T-helper 1 cell treated with Interleukin-12 subunit alpha and Interleukin-12 subunit beta and Interleukin-4 antibody, amounts not matched to agents 30 ng/mL and 1 ng/mL, for 36 hours (primary cell): ENCODE data around the gene TOP1. TPM values are rescaled to one million over a fixed set of nuclear protein-coding genes. Genes with fewer than 3 reads are reported as not detected.

Experiments used
- intact Hi-C: fragments of 100-400 bp; cut with micrococcal nuclease; formaldehyde crosslinking; loops from one replicate; pipeline ENCODE4 v1.15.1; 2024
- total RNA-seq: library from RNA; stranded (reverse); gene quantifications from 2 replicates; pipeline ENCODE4 v1.2.3, GENCODE V29; 2022

The TOP1 gene
- total RNA-seq, 1 donor from 2014 or later = 98.4 TPM

DNA sequence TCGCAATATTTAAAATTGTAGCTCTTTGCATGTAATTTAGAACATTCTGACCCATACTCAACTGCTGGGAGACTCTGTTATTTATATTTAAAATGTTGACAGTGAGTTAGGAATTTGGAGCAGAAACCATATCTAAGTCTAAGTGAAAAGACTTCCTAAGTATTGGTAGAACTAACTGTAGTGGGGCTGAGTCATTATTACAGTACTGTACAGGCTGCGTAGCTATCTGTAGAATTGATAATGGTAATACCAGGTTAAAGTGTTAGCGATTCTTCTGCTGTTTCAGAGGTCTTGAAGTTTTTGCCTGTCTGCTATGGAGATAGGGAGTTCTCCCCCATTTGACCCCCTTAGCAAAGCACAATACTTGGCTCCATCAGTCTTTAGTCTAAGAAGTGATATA, 3.6 kb downstream of the TOP1 start:
- intact Hi-C loops = no loop called here

DNA sequence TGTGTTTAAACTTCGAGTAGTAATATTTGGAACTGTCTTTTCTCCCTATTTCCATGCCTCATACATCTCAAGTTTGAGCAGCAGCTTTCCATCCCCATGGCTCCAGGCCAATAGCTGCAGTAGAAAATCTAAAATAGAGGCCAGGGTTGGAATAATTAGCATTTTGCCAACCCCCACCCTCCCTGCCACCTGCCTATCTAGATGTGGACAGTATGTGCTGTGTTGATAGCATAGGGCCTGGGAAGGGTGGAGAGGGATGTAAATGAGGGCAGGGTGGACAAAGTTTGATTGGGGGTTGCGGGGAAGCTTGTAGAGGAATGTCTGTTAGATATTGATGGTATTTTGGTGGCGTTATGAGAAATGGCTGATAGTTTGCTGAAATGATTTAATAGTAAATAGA, 5.6 kb downstream of the TOP1 start:
- intact Hi-C loops = no loop called here

DNA sequence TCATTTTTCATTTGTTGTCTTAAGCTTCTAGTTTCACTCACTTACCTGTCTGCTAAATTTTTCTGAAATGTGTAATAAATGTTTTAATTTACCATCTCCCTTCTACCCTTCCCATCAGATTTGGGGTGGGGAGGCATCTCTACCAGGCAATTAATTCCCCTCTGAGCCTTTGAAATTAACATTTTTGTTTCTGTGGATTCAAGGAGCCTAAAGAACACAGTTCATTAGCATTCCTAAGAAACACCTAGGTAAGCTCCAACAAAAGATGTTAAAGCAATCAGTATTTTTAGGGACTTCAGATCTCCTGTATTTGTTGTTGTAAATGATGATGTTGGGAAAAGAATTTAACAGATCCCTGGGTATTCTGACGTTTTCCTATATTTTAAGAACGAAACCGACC, 6.6 kb downstream of the TOP1 start:
- intact Hi-C loops = no loop called here

DNA sequence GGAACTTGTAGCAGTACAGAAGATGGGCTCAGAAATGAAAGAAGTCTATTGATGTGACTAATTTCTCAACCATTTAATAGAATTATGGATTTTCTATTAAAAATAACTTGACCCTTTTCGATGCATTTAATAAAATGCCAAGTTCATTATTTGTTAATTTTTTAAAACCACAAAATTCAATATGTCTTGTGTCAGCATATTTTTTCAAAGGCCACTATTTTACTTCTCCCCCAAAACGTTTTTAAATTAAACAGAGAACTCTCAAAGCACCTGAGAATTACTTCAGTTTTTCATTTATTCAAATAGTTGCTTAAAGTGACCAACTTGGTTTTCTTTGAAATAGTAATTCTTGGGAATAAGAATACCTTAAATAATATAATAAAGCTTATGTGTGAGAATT, 8.6 kb downstream of the TOP1 start:
- intact Hi-C loops = no loop called here

DNA sequence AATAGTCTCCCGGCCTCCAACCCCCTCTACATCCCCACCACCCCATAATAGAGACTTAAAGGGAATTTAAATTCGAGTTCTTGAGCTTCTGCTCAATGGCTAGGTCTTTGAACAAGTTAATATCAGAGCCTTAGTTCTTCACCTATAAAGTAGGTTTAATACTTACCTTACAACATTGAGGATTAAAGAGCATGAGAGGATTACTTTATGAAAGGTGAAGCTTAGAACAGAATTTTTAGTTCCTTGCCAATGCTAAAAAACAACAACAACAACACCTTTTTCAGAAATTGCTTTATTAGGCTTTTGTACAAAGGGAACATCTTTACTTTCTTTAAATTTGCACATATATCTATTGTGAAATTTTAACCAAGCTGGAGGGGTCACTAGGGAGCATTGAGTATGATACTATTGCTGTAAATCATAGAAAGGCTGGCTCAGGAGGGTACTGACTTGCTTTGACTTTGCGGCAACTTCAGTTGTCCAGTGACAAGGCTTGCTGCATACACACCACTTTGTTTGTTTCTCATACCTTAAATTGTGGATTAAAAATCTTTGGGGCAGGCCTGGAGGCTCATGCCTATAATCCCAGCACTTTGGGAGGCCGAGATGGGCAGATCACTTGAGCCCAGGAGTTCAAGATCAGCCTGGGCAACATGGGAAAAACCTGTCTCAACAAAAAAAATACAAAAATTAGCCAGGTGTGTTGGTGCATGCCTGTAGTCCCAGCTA, 9.7 kb downstream of the TOP1 start:
- intact Hi-C loops = no loop called here

DNA sequence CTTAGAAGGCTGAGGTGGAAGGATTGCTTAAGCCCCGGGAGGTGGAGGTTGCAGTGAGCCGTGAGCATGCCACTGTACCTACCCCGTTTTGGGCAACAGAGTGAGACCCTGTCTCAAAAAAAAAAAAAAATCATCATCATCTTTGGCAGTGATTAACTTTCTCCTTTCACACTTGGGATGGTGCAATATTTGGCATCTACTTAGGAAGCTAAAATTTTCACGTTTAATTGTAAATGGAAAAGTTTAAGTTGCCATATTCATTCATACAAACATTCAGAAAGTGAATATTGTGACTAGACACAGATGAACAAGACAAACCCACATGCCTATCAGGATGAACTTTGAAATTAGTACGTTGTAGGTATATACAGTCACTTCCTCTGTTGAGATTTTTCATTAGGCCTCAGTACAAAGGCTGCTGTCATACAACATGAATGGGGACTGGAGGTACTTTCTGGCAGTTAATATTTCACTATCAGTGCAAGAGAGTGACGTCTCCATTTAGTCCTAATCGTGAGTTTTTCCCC, 10.3 kb downstream of the TOP1 start:
- intact Hi-C loops = no loop called here

DNA sequence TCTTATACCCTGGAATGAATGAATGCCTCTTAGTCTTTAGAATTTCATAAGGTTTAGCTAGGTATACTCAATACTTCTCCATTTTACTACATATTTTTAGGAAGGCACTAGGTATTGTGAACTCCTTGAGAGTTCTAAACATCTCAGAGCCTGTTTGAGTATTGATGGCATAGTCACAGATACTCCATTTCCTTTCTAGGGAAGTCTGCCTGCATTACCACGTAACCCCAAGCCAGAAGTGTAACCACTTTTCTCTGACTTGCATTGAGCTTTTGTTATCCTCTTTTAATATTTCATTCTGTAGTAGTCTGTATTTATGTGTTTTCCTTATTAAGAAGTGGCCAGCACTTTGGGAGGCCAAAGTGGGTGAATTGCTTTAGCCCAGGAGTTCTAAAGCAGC, 12.2 kb downstream of the TOP1 start:
- intact Hi-C loops = loop anchor here (1.0 to 10.0 kb wide), 3 partner anchors 7 to 574 kb away; partner anchors contain the start of gene CHD6

DNA sequence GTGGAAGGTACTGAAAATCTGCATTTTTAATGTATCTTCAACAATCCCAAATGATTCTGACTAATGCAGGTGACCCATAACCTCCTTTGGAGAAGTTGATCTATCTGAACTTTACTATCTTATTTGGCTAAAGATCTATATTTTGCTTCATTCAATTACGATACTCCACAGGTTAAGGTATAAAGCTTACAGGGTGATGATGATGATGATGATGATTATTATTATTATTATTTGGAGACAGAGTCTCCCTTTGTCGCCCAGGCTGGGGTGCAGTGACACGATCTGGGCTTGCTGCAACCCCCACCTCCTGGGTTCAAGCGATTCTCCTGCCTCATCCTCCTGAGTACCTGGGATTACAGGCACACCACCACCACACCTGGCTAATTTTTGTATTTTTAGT, 13.1 kb downstream of the TOP1 start:
- intact Hi-C loops = loop anchor here (1.0 to 10.0 kb wide), 2 partner anchors 11 to 573 kb away; partner anchors contain the start of gene CHD6

DNA sequence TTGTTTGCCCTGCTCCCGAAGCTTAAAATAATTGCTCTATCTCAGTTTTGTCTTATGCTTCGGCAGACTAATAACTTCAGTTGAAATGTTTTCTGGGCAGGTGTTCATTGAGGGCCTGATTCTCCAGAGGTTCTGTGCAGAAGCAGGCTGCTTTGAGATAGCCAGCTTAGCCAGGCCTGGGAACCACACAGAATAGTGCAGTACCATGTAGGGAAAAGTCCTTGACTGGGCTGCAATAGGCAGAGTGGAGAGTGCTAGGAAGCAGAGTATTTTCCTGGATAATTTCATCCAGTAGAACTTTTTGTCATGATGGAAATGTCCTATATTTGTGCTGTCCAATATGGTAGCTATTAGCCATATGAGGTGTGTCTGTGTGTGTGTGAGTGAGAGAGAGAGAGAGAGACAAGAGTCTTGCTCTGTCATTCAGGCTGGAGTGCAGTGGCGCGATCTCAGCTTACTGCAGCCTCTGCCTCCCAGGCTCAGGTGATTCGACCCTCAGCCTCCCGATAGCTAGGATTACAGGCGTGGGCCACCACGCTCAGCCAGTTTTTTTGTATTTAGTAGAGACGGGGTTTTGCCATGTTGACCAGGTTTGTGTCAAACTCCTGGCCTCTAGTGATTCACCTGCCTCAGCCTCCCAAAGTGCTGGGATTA, 15.9 kb downstream of the TOP1 start:
- intact Hi-C loops = loop anchor here (5.0 to 10.0 kb wide), 2 partner anchors 273 to 570 kb away; partner anchors contain the start of genes CHD6 and ZHX3

DNA sequence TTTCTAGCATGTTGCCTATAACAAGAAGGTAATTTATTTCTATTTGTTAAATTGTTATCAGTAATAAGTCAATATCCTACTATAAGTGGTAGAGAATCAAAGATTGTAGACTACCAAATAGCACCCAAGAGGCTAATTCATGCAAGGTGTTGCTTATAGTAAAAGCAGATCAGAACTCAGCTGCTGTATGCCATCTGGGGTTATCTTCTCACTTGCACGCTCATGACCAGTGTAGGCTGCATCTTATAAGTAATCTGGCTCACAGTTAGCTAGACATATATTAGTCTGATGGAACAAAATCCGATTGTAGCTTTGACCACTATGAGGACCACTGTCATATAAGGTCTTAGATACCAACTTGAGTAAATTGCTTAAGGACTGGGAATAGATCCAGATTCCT, 17.0 kb downstream of the TOP1 start:
- intact Hi-C loops = loop anchor here (5.0 to 10.0 kb wide), 2 partner anchors 272 to 569 kb away; partner anchors contain the start of genes CHD6 and ZHX3

DNA sequence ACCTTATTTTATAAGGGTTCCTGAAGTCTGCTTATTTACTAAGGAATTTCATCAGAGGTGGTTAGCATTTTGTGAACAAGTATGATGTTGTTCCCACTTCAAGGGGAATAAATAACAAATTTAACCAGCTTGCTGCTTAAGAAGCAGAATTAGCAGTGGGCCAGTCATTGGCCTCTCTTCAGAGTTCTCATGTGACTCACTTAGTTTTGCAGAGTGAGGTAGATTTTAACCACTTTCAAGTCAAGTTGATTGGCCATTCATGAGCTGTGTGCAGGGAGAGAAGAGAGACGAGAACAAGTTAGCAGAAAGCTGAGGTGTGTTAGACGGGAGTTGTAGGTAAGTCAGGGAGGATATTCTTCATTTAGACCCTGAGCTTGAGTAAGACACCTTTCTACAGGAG, 18.1 kb downstream of the TOP1 start:
- intact Hi-C loops = loop anchor here (5.0 to 10.0 kb wide), 2 partner anchors 271 to 568 kb away; partner anchors contain the start of genes CHD6 and ZHX3

DNA sequence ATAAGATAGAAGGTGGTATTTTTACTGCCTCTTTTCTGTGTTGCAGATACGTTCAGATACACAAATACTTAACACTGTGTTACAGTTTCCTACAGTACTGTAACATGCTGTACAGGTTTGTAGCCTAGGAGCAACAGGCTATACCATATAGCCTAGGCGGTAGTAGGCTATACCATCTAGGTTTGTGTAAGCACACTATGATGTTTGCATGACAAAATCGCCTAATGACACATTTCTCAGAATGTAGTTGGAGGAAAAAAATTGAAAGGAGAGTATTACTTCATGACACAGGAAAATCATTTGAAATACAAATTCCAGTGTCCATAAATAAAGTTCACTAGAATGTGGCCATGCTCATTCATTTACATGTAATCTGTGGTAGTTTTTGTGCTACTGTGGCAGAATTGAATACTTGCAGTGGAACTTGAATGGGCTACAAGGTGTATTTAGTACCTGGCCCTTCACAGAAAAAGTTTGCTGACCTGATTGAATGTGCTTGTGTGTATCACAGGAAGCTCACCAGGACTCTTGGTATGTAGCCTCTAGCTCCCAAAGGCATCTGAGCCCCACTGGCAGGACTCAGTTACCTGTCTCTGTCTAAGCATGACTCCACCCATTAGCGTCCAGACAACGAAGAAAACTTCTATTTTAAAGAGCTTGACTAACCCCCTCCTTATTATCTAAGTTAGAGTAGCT, 18.8 kb downstream of the TOP1 start:
- intact Hi-C loops = loop anchor here (5.0 to 10.0 kb wide), 2 partner anchors 270 to 567 kb away; partner anchors contain the start of genes CHD6 and ZHX3

DNA sequence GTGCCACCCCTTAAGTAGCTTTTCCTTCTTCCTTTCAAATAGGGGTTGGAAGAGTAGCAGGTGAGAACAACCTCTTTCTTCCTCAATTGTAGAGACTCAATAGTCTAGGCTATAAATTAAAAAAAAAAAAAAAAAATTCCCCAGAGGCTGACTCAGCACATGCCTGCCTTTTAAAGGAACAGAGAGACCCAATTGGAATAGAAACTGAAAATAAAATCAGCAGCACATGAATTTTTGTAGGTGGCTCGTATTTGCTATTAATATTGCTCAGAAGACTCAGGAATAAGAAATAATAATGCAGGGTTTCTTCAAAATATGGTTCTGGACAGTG, 19.3 kb downstream of the TOP1 start:
- intact Hi-C loops = loop anchor here (1.0 to 10.0 kb wide), 12 partner anchors 8 to 645 kb away; partner anchors contain the start of genes CHD6, LPIN3, TOP1 and ZHX3

DNA sequence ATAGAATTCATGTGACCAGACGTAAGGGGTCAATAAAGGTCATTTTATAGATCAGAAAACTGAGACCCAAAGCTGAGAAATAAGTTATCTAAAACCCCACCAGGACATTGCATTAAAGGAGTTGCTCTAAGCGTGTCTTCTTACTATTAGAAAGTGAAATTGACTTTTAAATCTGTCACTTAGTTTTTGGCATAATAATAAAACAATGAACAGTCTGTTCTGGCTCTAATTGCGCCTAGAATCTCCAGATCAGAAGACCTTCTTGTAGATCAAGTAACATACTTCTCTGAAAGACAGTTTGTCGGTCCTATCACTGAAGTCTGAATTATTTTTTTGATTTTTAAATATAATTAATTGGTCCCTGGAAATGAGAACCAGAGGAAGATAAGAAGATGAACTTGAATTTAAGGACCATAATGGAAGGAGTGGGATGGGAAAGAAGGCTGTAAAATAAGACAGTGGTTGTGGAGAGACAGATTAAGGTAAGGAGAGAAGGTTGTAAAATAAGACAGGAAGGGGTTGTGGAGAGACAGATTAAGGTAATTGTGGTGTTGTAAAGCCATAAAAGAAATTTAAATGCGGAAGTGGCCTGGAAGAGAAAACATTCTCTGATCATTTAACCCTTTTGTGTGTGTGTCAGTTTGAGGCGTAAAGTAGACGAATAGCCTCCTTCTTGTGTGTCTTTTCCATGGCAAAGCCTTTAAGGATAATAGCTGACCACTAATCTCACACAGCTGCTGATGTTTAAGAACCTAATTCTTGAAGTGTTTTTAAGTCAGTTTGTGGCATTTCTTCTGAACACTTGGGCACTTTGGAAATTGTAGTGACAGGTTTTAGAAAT, 20.1 kb downstream of the TOP1 start:
- intact Hi-C loops = loop anchor here (1.0 to 10.0 kb wide), 12 partner anchors 8 to 644 kb away; partner anchors contain the start of genes CHD6, LPIN3, TOP1 and ZHX3

DNA sequence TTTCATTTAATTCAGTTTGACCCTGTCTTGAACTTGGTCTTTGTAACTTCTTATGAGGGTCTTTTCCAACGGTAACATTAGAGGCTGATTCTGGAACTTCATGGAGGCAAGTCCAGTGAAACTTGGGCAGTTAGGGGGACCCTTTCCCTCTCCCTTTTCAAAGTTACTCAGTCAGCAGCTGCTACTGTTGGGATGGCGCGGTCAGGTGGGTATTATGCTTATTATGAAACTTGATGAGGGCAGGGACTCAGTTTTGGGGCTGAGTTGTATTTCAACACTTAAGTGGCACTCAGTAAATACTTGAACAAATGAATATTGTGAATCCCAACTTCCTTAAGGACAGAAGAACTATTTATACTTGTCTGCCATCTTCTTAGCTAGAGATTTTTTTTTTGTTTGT, 20.8 kb downstream of the TOP1 start:
- intact Hi-C loops = loop anchor here (2.0 to 10.0 kb wide), 4 partner anchors 89 to 643 kb away; partner anchors contain the start of genes CHD6 and ZHX3

DNA sequence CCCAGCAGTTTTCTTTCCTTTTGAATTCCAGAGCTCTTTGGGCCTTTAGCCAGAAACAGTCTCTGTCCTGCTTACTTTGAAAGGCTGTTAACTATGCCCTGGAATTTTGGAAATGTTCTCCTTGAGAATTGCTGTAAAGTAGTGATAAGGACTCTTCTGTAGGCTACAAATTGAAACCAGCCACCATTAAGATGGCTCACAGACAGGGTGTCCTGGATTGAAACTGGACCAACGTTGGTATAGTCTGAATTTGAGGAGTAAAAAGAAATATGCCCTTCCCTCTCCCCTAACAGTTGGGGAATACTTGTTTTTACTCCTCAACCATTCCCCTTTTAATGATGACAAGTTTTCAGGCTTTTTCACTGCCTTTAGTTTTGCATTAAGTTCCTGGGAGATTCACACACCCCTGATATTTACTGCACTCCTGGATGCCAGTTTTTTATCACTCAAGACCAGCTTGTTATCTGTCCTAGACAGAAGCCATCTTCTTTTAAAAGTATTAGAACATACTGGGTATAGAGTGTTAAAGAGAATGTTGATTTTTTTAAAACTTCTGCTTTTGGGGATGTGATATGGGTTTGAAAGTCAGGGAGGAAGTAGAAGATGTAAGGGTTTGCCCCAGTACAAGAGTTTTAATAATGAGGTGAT, 21.9 kb downstream of the TOP1 start:
- intact Hi-C loops = no loop called here

DNA sequence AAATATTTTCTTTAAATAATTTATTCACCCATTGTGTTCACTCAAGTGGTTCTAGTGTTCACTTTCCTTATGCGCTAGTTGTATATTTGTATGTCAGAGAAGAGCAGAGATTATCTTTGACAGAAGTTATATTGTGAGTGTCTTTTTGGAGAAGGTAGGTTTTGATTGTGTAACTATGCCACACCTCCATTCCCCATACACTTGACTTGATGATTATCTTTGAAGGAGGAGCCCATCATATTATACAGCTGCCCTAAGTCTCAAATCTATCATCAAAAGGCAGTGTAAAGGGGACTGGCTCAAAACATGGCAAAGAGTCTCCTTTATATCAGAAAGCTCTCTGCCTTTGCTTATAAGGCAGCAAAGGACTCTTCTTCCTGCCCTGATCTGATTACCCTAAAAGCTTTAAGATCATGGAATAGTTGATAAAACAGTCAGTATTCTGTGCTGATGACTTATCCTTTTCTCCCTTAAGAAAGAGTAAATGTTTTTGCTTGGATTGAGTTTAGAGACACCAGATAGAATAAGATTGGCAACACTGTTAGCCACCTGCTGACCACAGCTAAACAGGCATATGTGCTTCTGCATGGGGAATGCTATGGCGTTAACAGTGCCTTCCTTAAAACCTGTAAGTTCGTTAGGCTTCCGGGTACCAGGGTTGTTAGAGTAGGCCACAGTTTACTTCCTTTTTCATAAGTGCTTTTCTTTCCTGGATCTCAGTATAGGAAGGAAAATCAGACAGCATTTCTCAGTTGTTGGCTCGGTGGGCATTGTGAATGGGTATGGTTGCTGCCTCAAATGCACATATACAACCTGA, 22.6 kb downstream of the TOP1 start:
- intact Hi-C loops = no loop called here

DNA sequence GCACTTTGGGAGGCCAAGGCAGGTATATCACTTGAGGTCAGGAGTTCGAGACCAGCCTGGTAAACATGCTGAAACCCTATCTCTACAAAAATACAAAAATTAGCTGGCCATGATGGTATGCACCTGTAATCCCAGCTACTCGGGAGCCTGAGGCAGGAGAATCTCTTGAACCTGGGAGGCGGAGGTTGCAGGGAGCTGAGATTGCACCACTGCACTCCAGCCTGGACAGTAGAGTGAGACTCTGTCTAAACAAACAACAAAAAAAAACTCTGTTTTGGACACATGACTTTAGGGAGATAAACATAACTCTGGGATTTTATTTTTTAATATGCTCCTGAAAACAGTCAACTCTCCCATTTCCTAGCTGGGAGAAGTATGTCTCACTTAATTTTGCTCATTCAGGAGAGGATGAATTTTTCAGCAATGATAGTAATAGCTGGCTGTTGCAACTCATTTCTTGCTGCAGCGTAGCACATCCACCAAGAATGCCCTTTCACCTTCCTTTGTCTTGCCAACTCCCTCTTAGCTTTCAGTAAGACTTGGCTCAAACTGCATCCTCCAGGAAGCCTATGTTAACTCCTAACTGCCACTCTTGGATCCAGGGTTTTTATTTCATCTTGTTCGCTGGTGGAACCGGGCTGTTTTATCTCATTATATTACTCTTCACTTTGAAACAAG, 24.3 kb downstream of the TOP1 start:
- intact Hi-C loops = no loop called here
